HEK293 (cell line): ENCODE measurements around the gene NAPA.

Source experiments
- CTCF ChIA-PET: fragments of 350-600 bp; formaldehyde crosslinking; extraction: SDS; loops from one replicate; lab custom pipeline; 2021; ENCODE audit warnings: antibody characterized with exemption; lab: Yijun Ruan, JAX
- POLR2A ChIA-PET: fragments of 300-600 bp; formaldehyde crosslinking; extraction: SDS; loops from one replicate; lab custom pipeline; 2020; ENCODE audit warnings: antibody characterized with exemption, inconsistent platforms; lab: Yijun Ruan, JAX
- H3K27ac ChIP-seq: fragments of 200-500 bp; sonication (Bioruptor generic); 2 replicates; pipeline ENCODE4 v1.5.1; 2014; ENCODE audit warnings: low read depth, low read length, control low read depth, inconsistent platforms; ENCODE audit errors: extremely low read depth
- H3K36me3 ChIP-seq, 2 experiments: fragments of 200-500 bp in 1 of 2; sonication (Bioruptor generic) in 1 of 2; 1 replicate in 1 of 2; 2 replicates in 1 of 2; pipeline ENCODE4 v1.5.1; 2014 to 2017; ENCODE audit warnings: inconsistent platforms in 2 of 2, low read length in 2 of 2; ENCODE audit not compliant: control insufficient read depth in 2 of 2, insufficient read depth in 1 of 2
- H3K4me1 ChIP-seq: fragments of 200-500 bp; sonication (Bioruptor generic); 2 replicates; pipeline ENCODE4 v1.5.1; 2014; ENCODE audit warnings: mild to moderate bottlenecking, low read length, inconsistent platforms; ENCODE audit not compliant: control insufficient read depth, insufficient read depth
- H3K4me3 ChIP-seq: 2 replicates; pipeline ENCODE4 v1.5.1; 2011; ENCODE audit warnings: low read depth, mild to moderate bottlenecking, control low read depth, low read length, moderate library complexity
- H3K9me3 ChIP-seq: fragments of 200-500 bp; sonication (Bioruptor generic); 2 replicates; pipeline ENCODE4 v1.5.1; 2014; ENCODE audit warnings: low read depth, low read length, inconsistent platforms; ENCODE audit not compliant: control insufficient read depth, insufficient read depth
- EGR2 ChIP-seq: fragments of 450-650 bp; formaldehyde crosslinking; IDR thresholded peaks from 2 replicates; pipeline ENCODE4 v1.5.1; 2016; ENCODE audit warnings: low read depth, missing biosample characterization, missing genetic modification characterization
- FEZF1 ChIP-seq: fragments of 450-650 bp; formaldehyde crosslinking; IDR thresholded peaks from 2 replicates; pipeline ENCODE4 v1.5.1; 2016; ENCODE audit warnings: missing biosample characterization, missing genetic modification characterization
- GLIS1 ChIP-seq: fragments of 450-650 bp; formaldehyde crosslinking; IDR thresholded peaks from 2 replicates; pipeline ENCODE4 v1.5.1; 2016; ENCODE audit warnings: missing biosample characterization, missing genetic modification characterization
- GLIS2 ChIP-seq: fragments of 450-650 bp; formaldehyde crosslinking; IDR thresholded peaks from 2 replicates; pipeline ENCODE4 v1.5.1; 2016; ENCODE audit warnings: missing biosample characterization, missing genetic modification characterization
- KLF16 ChIP-seq: fragments of 450-650 bp; formaldehyde crosslinking; IDR thresholded peaks from 2 replicates; pipeline ENCODE4 v1.5.1; 2017; ENCODE audit warnings: missing biosample characterization, missing genetic modification characterization
- KLF9 ChIP-seq: fragments of 450-650 bp; formaldehyde crosslinking; IDR thresholded peaks from 2 replicates; pipeline ENCODE4 v1.5.1; 2016; ENCODE audit warnings: missing biosample characterization, missing genetic modification characterization, low read depth
- MEIS1 ChIP-seq: sonication (generic); formaldehyde crosslinking; IDR thresholded peaks from 2 replicates; pipeline ENCODE4 v1.8.1; 2022; ENCODE audit warnings: missing genetic modification reagents, mild to moderate bottlenecking, borderline replicate concordance
- SCRT1 ChIP-seq: fragments of 450-650 bp; formaldehyde crosslinking; IDR thresholded peaks from 2 replicates; pipeline ENCODE4 v1.5.1; 2016; ENCODE audit warnings: missing biosample characterization, missing genetic modification characterization, borderline replicate concordance
- SCRT2 ChIP-seq: fragments of 450-650 bp; formaldehyde crosslinking; IDR thresholded peaks from 2 replicates; pipeline ENCODE4 v1.5.1; 2016; ENCODE audit warnings: missing biosample characterization, missing genetic modification characterization
- TCF7L2 ChIP-seq: IDR thresholded peaks from 2 replicates; pipeline ENCODE4 v1.6.1; 2011; ENCODE audit warnings: low read depth, mild to moderate bottlenecking, inconsistent platforms, low read length, moderate library complexity, borderline replicate concordance
- ZBTB20 ChIP-seq: fragments of 450-650 bp; formaldehyde crosslinking; IDR thresholded peaks from 2 replicates; pipeline ENCODE4 v1.5.1; 2016; ENCODE audit warnings: missing biosample characterization, missing genetic modification characterization
- ZBTB21 ChIP-seq: fragments of 450-650 bp; formaldehyde crosslinking; IDR thresholded peaks from 2 replicates; pipeline ENCODE4 v1.5.1; 2017; ENCODE audit warnings: missing biosample characterization, missing genetic modification characterization
- ZBTB48 ChIP-seq: fragments of 450-650 bp; formaldehyde crosslinking; IDR thresholded peaks from 2 replicates; pipeline ENCODE4 v1.5.1; 2016; ENCODE audit warnings: missing biosample characterization, missing genetic modification characterization
- ZFHX2 ChIP-seq: fragments of 450-650 bp; formaldehyde crosslinking; conservative IDR thresholded peaks from 2 replicates; pipeline ENCODE4 v1.5.1; 2016; ENCODE audit warnings: missing biosample characterization, missing genetic modification characterization
- ZIC2 ChIP-seq: fragments of 450-650 bp; formaldehyde crosslinking; IDR thresholded peaks from 2 replicates; pipeline ENCODE4 v1.5.1; 2016; ENCODE audit warnings: missing biosample characterization, missing genetic modification characterization
- ZNF146 ChIP-seq: fragments of 450-650 bp; formaldehyde crosslinking; IDR thresholded peaks from 2 replicates; pipeline ENCODE4 v1.5.1; 2016; ENCODE audit warnings: missing biosample characterization, missing genetic modification characterization
- ZNF18 ChIP-seq: fragments of 450-650 bp; formaldehyde crosslinking; IDR thresholded peaks from 2 replicates; pipeline ENCODE4 v1.5.1; 2016; ENCODE audit warnings: missing biosample characterization, missing genetic modification characterization
- ZNF37A ChIP-seq: fragments of 450-650 bp; IDR thresholded peaks from 2 replicates; pipeline ENCODE4 v1.5.1; 2018; ENCODE audit warnings: missing biosample characterization, missing genetic modification characterization
- ZNF394 ChIP-seq: fragments of 450-650 bp; formaldehyde crosslinking; IDR thresholded peaks from 2 replicates; pipeline ENCODE4 v1.5.1; 2016; ENCODE audit warnings: missing biosample characterization, missing genetic modification characterization, mild to moderate bottlenecking, moderate library complexity, borderline replicate concordance
- ZNF423 ChIP-seq: fragments of 450-650 bp; formaldehyde crosslinking; IDR thresholded peaks from 2 replicates; pipeline ENCODE4 v1.5.1; 2016; ENCODE audit warnings: missing biosample characterization, missing genetic modification characterization
- ZNF571 ChIP-seq: fragments of 450-650 bp; formaldehyde crosslinking; IDR thresholded peaks from 2 replicates; pipeline ENCODE4 v1.5.0; 2017; ENCODE audit warnings: missing biosample characterization, missing genetic modification characterization
- ZNF639 ChIP-seq: fragments of 450-650 bp; formaldehyde crosslinking; IDR thresholded peaks from 2 replicates; pipeline ENCODE4 v1.5.1; 2016; ENCODE audit warnings: missing biosample characterization, missing genetic modification characterization
- ZNF677 ChIP-seq: fragments of 450-650 bp; IDR thresholded peaks from 2 replicates; pipeline ENCODE4 v1.5.0; 2018; ENCODE audit warnings: missing biosample characterization, mild to moderate bottlenecking, missing genetic modification characterization, moderate library complexity
- ZNF768 ChIP-seq: fragments of 450-650 bp; formaldehyde crosslinking; IDR thresholded peaks from 2 replicates; pipeline ENCODE4 v1.5.1; 2018; ENCODE audit warnings: missing biosample characterization, mild to moderate bottlenecking, missing genetic modification characterization
- ZSCAN4 ChIP-seq: fragments of 450-650 bp; formaldehyde crosslinking; IDR thresholded peaks from 2 replicates; pipeline ENCODE4 v1.5.1; 2017; ENCODE audit warnings: missing biosample characterization, missing genetic modification characterization
- ZSCAN5A ChIP-seq: fragments of 450-650 bp; formaldehyde crosslinking; IDR thresholded peaks from 2 replicates; pipeline ENCODE4 v1.5.1; 2016; ENCODE audit warnings: missing biosample characterization, missing genetic modification characterization

The NAPA gene

GRCh38 chr19:47493378-47494210 lies 21.3 kb downstream of the NAPA start:
- peaks cover 7 to 86% of the 10 kb centered on the region in 2 experiments; a peak in 2 of 3 replicates for H3K36me3 ChIP-seq
- ChIA-PET POLR2A (interaction anchor here (0.7 to 1.2 kb wide), 2 partner anchors 18 to 159 kb away, joined by 4 to 8 read pairs; no protein-coding TSS in a partner anchor), CTCF (interaction anchor here (1.5 kb wide), 1 partner anchor 9 kb away, joined by 3 read pairs; no protein-coding TSS in a partner anchor)
- no peaks in the 10 kb centered on the region for H3K9me3 ChIP-seq
- no peak overlapping the region for H3K27ac ChIP-seq
- TF ChIP-seq ZNF37A (tag by site-specific recombination) (no peak), ZSCAN4 (no peak)
- H3K4me1 ChIP-seq = no peaks in the 10 kb centered on the region
- no peak overlapping the region for H3K4me3 ChIP-seq

GRCh38 chr19:47492571-47493377 lies 22.1 kb downstream of the NAPA start:
- Histone ChIP-seq H3K9me3 (no peaks in the 10 kb centered on the region), H3K4me1 (no peaks in the 10 kb centered on the region), H3K4me3 (no peak overlapping the region), H3K27ac (no peak overlapping the region), H3K36me3 (peaks cover 7 to 83% of the 10 kb centered on the region in 2 experiments; a peak in 2 of 3 replicates)
- ChIA-PET CTCF (interaction anchor here (1.0 kb wide), 1 partner anchor 23 kb away, joined by 4 read pairs; no protein-coding TSS in a partner anchor), POLR2A (no interaction called here)
- no peak for TF ChIP-seq FEZF1 (tag by site-specific recombination)
- TF ChIP-seq ZIC2 (tag by site-specific recombination) = peak; percentile 81
- TF ChIP-seq ZNF394 (tag by site-specific recombination) = no peak
- TF ChIP-seq ZBTB48 (tag by site-specific recombination) = no peak
- no peak for TF ChIP-seq KLF16 (tag by site-specific recombination)
- peak; percentile 31; the same call in 1 of the 2 replicates for TF ChIP-seq GLIS2 (tag by site-specific recombination)
- no peak for TF ChIP-seq MEIS1 (CRISPR knock-in tag)
- TF ChIP-seq SCRT2 (tag by site-specific recombination) = peak; percentile 95
- TF ChIP-seq ZNF768 (tag by site-specific recombination) = no peak
- no peak for TF ChIP-seq ZNF146 (tag by site-specific recombination)
- no peak for TF ChIP-seq TCF7L2
- TF ChIP-seq ZNF639 (tag by site-specific recombination) = no peak
- no peak for TF ChIP-seq ZNF677 (tag by site-specific recombination)
- TF ChIP-seq ZSCAN5A (tag by site-specific recombination) = no peak
- no peak for TF ChIP-seq ZNF423 (tag by site-specific recombination)
- peak; percentile 71 for TF ChIP-seq ZFHX2 (tag by site-specific recombination)
- peak; percentile 62 for TF ChIP-seq GLIS1 (tag by site-specific recombination)
- no peak for TF ChIP-seq ZNF571 (tag by site-specific recombination)
- no peak for TF ChIP-seq KLF9 (tag by site-specific recombination)
- peak; percentile 59; the same call in 1 of the 2 replicates for TF ChIP-seq SCRT1 (tag by site-specific recombination)
- no peak for TF ChIP-seq ZNF18 (tag by site-specific recombination)
- no peak for TF ChIP-seq ZBTB21 (tag by site-specific recombination)
- peak; percentile 73 for TF ChIP-seq EGR2 (tag by site-specific recombination)
- no peak for TF ChIP-seq ZNF37A (tag by site-specific recombination)
- no peak for TF ChIP-seq ZBTB20
